NCI-H1417 treated with DMSO at 0.1 percent for 48 hours (cell line): Measurements from ENCODE around the gene KLHL17.
"Not testable (repeated sequence)": the region's sequence is repeated elsewhere in the genome, so short reads cannot be mapped to it uniquely, and the experiment has no call there.

Experiments used
- DNase-seq: peaks from one replicate; lab custom pipeline; 2025; lab: John Stamatoyannopoulos, UW

Gene KLHL17

DNA sequence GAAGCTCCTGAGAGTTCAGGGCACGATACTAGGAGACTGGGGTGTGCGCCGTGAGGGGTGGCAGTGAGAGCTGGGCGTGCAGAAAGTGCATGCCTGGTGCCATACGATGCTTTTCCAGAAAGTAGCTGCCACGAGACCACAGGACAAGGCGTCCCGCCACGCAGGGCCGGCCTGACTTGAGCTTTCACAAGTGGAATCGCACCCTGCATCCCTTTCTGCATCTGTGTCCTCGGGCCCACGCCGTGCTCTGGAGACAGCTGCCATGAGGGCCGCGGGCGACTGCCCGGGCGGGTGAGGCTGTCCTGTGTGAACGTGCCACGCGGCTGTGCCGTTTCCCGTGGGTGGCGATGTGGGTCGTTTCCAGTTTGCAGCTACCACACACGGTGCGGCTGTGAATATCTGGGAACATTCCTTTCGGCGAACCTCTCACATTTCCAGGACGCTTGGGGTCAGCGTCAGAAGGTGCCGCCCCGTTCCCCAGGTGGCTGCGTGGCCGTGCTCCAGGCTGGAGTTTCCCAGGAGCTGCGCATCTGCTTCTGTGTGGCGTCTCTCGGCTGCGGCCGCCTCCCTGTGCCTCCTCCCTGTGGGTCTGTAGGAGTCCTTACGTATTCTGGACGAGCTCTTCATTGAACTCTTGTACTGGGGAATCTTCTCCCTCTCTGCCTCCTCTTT is 22.5 kb downstream of the KLHL17 start:
- no peak for DNase-seq

DNA sequence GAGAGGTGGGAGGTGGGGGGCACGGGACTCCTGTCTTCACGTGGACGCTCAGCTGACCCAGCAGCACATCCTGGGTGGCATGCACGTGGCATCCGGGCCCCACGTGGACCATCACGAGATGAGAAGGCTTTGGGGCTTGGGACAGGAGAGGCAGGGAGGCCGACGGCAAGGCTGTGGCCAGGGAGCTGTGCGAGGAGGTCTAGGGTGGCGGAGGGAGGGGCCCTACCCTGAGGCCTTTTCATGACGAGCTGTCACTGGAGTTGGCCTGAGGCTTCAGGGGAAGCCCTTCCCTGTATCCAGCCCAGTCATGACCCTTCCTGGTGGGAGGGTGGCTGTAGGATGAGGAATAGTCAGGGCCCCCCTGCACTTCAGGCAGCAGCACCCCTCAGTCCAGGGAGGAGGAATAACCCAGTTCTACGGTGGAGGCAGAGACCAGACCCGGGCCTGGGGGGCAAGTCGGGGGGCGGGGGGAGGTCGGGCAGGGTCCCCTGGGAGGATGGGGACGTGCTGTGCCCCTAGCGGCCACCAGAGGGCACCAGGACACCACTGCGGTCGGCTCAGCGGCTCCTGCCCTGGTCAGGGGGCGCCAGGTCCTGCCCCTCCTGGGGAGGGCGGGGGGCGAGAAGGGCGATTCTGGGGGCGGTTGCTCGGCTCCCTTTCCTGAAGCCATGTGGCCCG is 23.6 kb downstream of the KLHL17 start:
- no peak for DNase-seq

DNA sequence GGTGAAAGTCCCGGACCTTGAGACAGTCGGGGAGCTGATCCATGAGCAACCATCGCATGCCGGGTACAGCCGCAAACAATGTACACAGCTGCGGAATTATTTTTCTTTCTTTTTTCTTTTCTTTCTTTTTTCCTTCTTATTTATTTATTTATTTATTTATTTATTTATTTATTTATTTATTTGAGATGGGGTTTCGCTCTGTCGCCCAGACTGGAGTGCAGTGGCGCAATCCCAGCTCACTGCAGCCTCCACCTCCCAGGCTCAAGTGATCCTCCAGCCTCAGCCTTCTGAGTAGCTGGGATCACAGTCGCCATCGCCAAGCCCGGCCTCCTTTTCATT is 24.1 kb downstream of the KLHL17 start:
- no peak for DNase-seq

DNA sequence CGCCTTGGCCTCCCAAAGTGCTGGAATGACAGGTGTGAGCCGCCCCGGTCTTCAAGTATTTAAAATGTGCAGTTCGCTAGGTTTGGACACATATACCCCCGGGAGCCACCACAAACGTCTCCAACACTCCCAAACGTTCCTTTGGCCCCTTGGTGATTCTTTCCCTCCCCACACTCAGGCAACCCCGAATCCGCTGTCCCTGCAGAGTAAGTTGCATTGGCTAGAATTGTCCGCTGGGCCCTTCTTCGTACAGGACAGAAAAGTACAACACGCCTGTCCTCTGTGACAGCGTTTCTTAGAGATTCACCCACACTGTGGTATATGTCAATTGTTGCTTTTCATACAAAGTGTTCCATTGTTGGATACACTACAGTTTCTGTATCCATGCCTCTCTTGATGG is 24.7 kb downstream of the KLHL17 start:
- DNase-seq, result no peak

DNA sequence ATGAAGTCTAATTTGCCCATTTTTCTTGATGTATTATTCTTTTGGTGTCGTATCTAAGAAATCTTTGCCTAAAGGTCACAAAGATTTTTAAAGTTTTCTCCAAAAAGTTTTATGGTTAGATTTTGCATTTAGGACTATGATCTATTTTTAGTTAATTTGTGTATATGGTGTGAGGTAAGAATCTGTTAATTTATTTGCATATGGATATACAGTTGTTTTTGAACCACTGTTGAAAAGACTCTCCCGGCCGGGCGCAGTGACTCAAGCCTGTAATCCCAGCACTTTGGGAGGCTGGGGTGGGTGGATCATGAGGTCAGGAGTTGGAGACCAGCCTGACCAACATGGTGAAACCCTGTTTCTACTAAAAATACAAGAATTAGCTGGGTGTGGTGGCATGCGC is 27.7 kb downstream of the KLHL17 start:
- DNase-seq, result not testable (repeated sequence)

DNA sequence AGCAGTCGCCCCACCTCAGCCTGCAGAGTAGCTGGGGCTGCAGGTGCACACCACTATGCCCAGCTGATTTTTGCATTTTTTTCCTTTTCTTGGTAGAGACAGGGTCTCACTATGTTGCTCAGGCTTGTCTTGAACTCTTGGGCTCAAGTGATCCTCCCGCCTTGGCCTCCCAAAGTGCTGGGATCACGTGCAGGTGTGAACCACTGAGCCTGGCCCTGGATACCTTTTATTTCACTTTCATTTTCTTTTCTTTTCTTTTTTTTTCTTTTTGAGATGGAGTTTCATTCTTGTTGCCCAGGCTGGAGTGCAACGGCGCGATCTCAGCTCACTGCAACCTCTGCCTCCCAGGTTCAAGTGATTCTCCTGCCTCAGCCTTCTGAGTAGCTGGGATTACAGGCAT is 30.9 kb downstream of the KLHL17 start:
- DNase-seq, result not testable (repeated sequence)

DNA sequence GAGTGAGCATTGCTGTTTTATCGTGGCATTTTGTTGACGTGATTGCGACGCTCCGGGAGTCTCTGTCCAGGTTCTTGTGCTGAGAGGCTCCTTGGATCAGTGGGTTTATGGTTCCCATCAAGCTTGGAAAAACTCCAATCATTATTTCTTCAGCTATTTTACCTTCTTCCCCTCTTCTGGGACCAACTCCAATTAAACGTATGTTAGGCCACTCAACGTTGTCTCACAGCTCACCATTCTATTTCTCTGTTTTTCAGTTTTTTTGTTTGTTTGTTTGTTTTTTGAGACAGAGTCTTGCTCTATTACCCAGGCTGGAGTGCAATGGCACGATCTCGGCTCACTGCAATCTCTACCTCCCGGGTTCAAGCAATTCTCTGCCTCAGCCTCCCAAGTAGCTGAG is 31.5 kb downstream of the KLHL17 start:
- DNase-seq, result no peak

DNA sequence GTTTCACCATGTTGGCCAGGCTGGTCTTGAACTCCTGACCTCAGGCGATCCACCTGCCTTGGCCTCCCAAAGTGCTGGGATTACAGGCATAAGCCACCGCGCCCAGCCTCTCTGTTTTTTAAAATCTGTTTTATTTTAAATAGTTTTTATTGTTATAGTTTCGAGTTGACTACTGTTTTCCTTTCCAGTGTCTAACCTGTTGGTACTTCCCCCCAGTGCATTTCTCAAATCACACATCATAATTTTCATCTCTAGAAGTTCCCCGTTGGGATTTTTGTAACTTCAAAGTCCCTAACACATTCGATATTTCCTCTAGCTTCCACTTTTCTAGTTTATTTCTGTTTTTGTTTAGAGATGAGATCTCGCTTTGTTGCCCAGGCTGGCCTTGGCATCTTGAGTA is 32.0 kb downstream of the KLHL17 start:
- no peak for DNase-seq

DNA sequence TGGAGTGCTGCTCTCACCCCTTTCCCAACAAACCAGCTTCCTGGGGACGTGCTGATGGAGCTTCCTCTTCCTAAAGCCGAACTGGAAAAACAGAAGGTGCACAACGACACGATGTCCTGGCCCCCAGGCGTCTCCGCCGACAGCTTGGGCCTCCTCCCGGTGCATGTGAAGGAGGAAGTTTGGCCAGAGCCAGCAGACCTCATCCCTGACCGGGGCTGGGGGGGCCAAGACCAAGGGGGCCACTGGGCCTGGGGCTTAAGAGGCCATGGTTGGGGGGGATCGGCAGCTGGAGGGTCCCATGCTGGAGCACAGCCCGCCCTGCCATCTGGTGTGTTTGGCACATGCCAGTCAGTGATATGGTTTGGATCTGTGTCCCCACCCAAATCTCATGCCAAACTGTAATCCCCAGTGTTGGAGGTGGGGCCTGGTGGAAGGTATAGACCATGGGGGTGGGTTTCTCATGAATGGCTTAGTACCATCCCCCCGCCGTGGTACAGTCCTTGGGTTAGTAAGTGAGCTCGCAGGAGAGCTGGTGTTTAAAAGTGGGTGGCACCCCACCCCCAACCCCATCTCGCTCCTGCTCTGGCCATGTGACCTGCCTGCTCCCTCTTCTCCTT is 33.1 kb downstream of the KLHL17 start:
- no peak for DNase-seq

DNA sequence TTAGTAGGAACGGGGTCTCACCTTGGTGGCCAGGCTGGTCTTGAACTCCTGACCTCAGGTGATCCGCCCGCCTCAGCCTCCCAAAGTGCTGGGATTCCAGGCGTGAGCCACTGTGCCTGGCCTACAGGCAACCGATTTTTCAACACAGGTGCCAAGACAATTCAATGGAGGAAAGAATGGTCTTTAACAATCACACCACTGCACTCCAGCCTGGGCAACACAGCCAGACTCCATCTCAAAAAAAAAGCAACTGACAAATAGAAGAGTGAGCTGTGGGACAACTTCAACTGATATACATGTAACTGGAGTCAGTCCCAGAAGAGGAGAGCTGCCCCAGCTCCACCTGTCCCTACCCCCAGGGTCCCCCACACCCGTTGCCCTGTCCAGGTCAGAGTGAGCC is 34.2 kb downstream of the KLHL17 start:
- DNase-seq, result not testable (repeated sequence)

DNA sequence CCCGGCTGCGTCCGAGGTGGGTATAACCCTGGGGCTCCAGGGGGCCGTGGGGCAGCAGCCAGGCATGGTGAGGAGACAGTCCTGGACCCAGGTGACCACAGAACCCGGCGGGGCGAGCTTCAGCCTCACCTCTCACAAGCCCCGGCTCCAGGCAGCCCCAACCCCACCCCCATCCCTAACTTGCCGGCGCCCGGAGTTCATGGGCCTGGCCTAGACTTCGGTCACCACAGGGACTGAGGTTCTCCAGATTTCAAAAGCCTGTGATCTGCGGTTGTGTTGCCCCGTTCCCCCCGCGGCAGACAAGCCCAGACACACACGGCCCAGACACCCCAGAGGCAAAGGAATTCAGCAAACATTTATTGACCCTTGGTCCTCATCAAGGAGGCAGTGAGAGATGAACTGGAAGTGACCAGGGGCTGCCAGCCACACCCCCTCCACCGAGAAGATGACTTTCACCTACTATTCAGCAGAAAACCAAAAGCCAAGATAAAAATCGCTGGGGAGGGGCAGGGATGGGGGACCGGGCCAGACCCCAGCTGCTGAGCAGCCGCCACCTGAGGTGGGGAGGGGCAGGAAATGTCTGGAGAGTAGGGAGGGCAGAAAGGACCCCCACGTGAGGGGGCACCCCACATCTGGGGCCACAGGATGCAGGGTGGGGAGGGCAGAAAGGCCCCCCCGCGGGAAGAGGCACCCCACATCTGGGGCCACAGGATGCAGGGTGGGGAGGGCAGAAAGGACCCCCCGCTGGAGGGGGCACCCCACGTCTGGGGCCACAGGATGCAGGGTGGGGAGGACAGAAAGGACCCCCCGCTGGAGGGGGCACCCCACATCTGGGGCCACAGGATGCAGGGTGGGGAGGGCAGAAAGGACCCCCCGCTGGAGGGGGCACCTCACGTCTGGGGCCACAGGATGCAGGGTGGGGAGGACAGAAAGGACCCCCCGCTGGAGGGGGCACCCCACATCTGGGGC is 35.6 kb downstream of the KLHL17 start:
- no peak for DNase-seq

DNA sequence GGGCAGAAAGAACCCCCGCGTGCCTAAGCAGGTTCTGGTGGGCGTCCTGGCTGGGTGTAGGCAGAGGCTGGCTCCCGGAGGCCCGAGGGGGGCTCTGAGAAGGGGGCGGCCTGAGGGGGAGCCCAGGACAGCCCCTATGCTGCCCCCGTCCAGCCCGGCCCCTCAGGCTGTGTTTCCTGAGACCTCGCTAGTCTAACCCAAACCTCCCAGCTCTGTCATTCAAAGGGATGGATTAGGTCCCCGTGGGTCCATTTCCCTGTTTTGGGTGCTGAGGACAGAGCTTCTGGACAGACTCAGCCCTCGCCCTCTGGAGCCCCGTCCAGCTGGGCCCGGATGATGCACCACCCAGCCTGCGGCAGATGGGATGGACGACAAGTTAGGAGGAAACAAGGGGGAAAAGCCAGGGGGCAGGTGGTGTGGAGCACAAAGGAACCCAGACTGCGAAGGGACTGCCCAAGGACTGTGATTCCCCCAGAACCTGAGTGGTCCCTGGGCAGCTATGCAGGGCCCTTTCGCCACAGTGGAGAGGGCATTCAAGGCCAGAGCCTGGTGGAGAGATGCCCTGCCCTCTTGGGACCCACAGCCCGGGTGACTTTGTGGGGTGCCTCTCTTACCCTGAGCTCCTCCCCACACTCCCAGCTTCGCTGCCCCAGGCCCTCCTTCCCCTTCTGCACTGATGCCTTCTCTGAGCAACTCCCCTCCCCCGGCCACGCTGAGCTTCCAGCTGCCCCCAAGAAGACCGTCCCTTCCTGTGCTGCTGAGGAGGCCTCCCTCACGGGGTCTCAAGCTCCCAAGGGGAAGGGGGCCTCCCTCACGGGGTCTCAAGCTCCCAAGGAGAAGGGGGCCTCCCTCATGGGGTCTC is 36.7 kb downstream of the KLHL17 start:
- no peak for DNase-seq

DNA sequence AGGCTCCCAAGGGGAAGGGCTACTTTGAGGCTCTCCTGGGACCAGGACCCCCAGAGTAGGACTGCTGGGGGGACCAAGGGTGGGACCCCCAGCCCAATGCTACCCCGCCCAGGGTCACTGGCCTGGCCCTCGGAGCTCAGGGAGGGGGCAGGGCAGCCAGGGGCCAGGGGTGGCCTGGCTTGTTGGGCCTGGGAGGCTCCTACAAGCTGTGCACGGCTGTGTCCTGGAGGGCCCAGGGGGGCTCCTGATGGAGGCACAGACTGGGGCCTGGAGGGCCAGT is 37.3 kb downstream of the KLHL17 start:
- DNase-seq, result no peak

DNA sequence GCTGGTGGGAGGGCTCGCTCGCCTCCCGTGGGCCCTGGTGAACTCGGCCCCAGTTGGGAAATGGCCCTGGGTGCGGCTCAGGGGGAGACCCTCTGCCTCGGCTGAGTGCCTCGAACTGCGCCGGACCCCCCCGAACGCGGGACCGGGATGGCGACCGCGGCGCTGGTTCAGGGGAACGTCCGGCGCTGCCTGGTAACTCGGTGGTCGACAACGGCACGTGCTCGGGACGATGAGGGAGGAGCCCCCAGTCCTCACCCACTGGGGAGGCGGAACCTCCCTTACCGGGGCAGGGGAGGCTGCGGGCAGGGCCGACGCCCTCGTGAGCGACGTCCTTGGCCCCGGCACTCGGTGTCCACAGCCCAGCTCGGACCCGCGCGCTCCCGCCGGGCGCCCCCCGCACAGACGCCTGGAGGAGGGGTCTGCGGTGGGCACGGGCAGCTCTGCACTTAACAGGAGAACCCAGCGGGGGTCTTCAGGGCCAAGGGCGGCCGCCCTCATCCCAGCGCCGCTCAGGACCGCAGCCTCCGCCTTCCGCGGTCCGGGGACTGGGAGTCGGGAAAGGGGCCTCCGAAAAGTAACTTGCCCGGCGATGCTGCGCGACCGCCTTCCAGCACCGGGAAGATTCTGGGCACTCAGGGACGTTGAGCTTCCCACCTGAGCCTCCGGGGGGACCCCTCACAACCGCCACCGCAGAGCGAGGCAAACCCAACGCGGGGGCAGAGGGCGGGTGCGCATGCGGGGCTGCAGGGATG is 37.8 kb downstream of the KLHL17 start:
- no peak for DNase-seq

DNA sequence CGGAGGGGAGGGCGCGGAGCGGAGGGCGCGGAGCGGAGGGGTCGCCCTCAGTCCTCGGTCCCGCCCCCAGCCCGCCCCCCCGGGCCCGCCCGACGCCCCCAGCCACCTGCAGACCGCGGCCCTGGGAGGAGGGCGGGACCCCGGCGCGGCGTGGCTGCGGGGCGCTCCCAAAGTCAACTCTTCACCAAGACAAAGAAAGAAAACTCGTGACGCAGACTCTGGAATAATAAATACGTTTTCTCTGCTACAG is 38.3 kb downstream of the KLHL17 start:
- no peak for DNase-seq

DNA sequence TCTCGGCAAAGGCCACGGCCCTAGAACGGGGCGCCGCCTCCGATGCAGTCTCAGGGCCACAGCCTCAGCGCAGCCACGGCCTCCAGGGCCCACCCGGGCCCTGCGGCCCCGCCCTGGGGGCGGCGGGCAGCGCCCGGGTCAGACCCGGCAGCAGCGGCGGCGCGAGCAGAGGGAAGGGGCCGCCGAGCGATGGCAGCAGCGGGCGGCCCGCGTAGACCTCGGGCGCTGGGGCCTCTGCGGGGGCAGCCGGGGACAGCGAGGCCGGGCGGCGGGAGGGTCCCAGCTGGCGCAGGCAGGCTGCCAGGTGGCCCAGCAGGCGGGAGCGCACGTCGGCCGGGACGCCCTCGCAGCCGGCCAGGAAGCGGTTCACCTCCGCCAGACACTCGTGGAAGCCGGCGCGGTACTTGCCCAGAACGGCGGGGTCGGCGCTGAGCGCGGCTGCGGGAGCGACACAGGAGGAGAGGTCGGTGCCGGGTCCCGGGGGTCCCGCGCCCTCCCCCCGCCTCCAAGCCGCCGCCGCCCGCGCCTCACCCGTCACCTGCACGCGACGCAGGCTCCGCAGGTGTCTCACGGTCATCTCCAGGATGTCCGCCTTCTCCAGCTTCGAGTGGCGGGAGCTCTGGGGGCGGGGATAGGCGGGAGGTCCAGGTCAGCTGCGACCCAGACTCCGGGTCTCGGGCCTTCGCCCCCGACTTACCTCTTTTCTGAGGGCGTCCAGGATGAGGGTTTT is 38.8 kb downstream of the KLHL17 start:
- DNase-seq, result no peak

DNA sequence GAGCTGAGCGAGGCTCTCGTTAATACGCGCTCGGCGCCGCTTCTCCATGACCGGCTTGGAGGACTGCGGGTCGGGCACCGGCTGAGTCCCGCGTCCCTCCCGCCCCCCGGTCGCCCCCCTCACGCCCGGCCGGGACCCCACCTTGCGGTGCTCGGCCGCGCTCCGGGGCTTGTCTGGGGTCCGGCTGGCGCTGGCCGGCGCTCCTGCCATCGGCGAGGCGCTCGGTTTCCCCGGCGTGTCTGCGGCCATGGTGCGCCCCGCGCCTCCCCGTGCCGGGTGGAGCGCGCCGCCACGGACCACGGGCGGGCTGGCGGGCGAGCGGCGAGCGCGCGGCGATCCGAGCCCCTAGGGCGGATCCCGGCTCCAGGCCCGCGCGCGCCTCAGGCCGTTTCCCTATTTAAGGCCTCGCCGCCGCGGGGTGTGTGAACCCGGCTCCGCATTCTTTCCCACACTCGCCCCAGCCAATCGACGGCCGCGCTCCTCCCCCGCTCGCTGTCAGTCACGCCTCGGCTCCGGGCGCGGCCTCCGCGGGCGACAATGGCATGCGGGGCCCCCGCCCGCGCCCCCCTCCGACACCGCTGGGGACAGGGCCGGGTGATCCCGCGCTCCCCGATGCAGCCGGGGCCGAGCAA is 39.5 kb downstream of the KLHL17 start, which contains the start of gene HES4:
TSS of gene HES4 (minus strand) at position 373 of the 632 bp plus-strand sequence. CDS start at position 249, 124 bp downstream.
- no peak for DNase-seq

DNA sequence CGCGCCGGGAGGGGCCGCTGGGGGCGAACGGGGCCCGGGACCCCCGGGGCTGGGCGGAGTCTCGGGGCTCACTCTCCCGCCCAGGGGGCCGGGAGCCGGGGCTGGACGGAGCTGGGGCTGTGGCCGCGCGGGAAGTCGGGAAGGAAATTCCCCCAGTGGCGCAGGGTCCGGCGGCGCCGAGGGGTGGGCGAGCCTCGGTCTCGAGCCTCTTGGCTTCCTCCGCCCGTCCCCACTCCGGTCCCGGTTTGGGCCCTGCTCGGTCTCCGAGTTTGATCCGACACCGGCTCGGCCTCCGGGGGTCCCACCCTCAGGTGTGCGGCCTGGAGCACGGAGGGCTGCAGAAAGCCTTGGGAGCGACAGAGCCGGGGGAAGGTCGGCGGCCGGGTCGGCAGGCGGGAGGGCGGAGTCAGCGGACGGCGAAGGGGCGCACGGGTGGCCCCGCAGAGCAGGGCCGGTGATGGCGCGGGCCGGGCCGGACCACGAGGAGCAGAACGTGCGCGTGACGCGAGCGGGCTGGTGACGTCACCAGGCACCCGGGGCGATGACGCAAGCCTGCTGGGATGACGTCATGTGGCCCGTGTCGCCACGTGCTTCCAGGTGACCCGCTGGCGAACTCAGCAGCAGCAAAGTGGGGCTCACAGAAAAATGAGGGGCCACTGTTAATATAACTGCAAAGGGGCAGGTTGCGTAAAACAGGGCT is 40.1 kb downstream of the KLHL17 start:
- no peak for DNase-seq

DNA sequence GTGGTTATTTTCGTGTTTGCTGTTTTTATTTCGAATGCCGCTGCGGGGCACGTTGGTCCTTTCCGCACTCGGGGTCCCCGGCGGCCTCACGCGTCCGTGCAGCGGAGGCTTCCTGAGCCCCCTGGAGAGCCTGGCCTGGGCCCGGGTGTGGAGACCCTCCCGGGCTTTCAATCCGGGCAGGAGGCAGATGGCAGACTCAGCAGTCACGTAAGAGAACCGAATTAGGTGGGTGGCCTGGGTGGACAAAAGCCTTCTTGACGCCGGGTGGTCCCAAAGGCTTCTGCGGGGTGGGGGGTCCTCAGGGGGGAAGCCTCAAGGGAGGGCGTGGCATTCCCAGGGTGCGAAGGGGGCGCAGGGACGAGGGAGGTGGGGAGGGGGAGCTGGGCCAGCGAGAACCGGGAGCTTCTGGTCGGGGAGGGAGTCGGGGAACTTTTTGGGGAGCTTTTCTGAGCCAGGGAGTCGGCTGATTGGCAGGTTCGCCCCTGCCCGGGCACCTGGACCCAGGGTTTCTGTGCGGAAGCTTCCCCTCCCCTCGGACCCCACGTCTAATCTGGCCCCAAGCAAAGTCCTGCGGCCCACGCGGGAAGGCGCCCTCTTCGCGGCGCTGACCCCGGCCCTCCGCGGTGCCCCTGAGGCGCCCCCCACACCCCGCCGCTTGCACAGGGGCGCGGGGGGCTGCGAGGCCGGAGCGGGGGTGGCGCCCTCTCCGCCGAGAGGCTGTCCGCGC is 40.8 kb downstream of the KLHL17 start:
- DNase-seq, result no peak
